IPS-11a (cell line): ENCODE results near the gene TIMM13.

ENCODE experiments used
- H3K4me3 ChIP-seq: one replicate; pipeline ENCODE4 v1.5.1; 2013; ENCODE audit warnings: low read depth, low read length, control low read depth

The TIMM13 gene

DNA sequence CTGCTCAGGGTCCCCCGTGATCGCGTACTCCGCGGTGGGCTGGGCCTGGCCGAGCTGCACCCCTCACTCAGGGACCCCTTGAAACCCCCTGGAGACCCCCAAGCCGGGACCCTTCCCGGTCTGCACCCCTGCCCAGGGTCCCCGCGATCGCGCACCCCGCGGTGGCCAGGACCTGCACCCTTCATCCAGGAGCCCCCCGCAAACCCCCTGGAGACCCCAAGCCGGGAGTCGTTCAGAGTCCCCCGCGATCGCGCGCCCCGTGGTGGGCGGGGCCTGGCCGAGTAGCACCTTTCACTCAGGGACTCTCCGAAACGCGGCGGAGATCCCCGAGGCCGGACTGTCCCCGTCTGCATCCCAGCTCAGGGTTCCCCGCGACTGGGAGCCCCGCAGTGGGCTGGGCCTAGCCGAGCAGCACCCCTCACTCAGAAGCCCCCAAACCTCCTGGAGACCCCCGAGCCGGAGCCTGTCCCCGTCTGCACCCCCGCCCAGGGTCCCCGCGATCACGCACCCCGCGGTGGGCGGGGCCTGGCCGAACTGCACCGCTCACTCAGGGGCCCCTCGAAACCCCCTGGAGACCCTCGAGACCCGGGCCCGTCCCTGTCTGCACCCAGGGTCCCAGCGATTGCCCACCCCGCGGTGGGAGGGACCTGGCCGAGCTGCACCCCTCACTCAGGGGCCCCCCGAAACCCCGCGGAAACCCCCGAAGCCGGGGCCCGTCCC, 28.6 kb upstream of the TIMM13 start:
- peak overlapping the region; percentile 87 for H3K4me3 ChIP-seq

DNA sequence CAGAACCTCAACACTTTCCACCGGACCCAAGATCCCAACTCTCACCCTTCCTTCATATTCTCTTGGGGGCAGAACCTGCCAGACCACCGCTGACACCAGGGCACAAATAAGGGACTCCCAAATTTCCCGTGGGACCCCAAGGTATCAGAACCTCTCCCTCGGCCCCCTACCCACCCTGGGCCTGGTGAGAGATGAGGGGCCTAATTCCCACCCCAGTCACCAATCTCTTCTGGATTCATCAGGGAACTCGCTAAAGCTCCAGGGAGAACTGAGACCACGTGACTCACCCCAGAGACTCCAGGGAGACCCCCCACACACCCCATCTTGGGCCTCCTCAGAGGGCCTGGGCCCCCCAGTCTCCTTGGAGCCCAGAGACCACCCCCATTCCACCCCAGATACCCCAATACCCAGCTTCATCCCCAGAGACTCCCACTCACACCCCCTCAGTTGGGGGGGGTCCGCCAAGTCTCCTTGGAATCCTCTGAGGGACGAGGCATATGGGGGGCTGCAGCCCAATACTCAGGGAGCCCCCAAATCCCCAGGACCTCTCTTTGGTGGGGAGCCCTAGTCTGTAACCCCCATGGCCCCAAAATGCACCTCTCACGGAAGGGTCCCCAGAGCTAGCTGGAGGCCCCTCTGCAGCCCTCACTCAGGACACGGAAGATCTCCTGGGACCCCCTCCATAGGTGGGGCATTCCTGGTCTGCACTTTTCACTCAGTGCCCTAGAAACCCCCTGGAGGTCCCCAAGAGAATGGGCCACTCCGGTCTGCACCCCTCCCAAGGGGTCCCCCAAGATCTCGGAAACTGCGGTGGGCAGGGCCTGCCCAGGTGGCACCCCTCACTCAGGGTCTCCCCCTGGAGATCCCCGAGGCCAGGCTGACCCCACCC, 27.8 kb upstream of the TIMM13 start:
- peak overlapping the region; percentile 87 for H3K4me3 ChIP-seq

DNA sequence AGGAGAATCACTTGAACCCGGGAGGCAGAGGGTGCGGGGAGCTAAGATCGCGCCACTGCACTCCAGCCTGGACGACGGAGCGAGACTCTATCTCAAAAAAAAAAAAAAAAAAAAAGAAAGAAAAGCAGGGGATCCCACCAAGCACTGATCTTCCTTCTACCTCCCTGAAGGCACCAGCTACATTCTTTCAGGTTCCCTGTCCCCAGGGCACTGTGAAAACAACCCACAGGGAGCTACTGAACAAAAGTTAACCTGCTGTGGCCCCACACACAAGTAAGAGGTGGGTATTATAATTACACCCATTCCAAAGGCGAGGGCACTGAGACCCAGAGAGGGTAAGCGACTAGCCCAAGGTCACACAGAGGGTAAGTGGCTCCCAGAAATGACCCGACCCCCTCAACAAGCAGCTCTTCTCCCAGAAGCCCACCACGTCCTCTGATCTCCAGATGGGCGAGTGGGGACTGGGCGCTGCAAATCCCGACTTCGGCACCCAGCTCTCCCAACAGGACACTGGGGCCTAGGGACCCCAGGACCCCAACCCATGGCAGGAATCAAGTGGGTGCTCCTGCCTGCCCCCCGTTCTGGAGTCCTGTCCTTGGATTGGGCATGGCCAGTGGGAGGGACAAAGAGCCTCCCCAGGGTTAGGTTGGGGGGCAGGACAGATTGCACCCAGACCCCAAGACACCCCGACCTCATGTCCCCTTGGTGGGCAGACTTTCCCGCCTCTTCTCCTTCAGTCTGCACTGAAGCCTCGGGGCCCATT, 27.0 kb upstream of the TIMM13 start:
- H3K4me3 ChIP-seq: no peak overlapping the region

DNA sequence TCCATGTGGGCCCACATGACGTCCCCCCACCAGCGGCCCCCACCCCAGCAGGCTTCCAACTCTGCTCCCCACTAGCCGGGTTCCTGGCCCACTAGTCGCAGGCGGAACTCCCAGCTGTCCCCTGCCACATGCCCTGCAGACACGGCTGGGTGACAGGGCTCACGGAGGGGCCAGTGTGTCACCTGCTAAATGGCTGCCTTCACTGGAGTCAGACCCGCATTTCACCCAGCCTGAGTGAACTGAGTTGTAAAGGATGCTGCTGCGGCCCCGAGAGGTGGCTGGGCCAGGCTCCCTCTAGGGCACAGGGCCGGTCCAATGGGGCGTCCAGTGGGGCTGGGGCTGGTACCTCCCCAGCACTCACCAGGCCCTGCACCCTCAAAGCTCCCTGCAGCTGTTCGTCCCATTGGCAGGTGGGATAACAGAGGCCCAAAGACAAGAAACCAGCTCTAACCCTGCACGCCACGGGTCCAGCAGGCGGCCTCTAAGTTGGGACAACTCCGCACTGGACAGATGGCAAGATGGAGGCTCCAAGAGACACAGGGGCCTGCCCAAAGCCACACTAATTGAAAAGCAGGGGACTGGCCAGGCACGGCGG, 26.1 kb upstream of the TIMM13 start:
- H3K4me3 ChIP-seq: no peak overlapping the region

DNA sequence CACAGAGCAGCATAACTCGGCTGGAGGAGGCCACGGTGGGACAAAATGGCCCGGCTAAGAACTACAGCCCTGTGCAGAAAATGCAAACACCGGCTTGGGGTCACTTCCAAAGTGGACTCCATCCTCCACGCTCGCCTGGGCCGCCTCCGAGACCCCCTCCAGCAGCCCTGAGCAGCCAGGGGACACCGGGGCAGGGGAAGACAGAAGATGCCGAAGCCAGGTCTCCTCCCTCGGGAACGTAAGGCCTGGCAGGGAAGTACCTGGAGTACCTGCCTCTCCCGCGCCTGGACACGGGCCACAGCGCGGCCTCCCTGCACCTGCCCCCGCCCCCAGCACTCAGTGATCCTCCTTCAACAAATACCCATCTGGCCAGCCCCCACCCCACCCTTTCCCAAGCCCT, 24.4 kb upstream of the TIMM13 start:
- H3K4me3 ChIP-seq: no peak overlapping the region

DNA sequence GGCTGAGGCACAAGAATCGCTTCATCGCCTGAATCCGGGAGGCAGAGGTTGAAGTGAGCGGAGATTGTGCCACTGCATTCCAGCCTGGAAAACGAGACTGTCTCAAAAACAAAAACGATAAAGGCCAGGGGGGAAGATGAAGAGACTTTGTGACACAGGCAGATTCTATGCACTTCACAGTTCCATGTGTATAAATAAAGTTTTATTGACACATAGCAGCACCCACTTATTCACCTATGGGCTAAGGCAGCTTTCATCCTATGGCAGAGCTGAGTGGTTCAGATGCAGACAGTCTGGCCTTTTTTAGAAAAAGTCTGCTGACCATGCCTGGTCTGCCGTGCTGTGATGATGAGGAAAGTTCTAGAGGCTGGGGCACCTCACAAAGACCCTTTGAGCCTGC, 23.8 kb upstream of the TIMM13 start:
- H3K4me3 ChIP-seq: no peak overlapping the region

DNA sequence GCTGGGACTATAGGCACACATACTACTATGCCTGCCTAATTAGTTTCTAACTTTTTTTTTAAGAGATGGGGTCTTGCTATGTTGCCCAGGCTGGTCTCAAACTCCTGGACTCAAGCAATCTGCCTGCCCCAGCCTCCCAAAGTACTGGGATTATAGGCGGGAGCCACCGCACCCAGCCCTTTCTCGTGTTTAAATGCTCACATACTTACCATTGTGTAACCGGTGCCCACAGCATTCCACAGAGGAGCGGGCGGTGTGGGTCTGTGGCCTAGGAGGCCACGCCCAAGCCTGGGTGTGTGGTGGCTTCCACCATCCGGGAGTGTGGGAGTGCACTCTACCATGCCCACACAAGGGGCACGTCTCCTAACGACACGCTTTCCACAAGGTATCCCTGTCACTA, 21.6 kb upstream of the TIMM13 start:
- no peak overlapping the region for H3K4me3 ChIP-seq

DNA sequence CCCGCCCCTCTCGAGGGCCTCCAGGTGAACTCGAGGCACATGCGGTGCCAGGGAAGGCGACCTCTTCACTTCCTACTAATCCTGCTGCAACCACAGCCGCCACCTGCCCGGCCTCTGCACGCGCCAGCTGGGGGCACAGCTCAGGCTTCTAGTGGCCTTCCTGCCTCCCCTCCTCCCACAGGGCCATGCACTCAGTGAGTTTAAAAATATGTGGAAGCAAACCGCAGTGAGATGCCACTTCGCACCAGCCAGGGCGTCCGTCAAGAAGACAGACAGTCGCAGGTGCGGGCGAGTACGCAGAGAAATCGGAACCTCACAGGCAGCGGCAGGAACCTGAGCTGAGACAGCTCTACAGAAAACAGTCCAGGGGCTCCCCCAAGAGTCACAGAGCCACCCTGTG, 19.0 kb upstream of the TIMM13 start:
- no peak overlapping the region for H3K4me3 ChIP-seq

DNA sequence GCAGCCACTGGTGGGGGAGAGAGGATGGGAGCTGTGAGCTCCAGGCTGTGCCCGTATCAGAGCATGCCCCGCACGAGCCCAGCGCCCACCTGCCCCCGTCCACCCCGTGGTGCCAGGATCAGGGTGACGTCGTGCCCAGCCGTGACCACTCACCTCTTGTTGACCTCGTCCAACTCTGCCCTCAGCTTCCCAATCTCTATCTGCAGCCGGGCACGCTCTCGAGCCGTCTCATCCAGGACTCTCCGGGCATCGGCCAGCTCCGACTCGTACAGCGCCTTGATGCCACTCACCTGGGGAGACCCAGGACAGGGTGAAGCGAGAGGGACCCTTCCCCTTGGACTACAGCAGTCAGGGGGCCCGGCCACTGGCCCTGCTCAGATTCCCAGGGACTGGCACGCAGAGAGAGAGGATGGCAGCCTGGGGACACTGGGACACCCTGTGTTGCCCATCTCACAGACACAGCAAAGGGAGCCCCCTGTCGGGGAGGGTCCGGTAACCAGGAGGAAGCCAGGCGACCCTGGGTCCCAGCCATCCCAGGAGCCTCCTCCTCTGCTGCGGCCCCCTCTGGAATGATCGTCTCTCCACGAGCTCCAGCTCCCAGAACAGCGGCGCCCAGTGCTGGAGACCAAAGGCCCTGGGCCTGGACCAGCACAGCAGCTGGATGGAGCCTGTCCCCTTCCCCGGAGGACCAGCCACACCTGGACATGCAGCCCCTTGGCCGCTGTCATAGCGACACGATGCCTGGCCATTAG, 17.0 kb upstream of the TIMM13 start:
- no peak overlapping the region for H3K4me3 ChIP-seq

DNA sequence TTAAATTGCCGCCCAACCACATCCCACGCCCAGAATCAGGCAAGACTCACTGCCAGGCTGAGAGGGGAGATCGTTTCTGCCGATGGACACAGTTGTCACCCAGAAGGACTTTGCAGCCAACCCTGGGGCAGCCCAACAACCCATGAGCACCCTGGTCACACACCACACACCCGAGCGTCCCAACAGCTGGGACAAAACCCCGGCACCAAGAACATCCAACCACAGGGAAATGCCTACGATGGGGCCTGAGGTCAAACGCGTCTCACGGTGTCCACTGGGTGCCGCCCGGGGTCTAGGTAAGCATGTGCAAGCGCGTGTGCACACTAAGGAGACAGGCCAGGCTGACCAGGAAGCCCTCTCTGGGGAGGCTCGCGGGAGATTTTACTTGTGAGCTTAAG, 16.4 kb upstream of the TIMM13 start:
- H3K4me3 ChIP-seq: no peak overlapping the region

DNA sequence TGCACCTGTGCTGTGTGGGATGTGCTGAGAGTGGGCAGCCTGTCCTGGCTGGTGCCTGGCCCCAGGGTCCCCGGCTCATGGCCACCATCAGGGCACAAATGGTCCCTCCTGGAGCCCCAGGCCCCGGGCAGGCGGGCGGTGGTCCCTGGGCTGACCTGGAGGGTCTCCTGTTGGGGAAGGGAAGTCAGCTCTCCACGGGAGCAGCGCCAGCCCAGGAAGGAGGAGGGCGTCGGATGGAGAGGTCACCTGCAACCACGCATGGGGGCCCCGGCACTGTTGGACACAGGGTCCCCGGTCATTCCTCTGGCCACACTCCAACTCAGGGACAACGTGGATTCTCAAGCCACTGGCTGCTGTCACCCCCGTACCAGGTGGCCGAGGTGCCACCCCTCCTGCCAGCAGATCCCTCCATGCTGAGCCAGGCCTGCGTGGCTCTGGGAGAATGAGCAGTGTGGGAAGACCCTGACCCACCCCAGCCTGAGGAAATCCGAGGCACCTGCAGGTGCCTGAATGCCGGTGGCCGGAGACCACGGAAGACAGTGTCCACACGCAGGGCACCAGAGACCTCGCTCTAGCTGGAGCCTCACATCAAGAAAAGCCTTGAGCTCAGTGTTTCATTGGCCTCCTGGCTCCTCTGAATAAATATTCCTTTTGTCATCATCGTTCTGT, 15.9 kb upstream of the TIMM13 start:
- no peak overlapping the region for H3K4me3 ChIP-seq

DNA sequence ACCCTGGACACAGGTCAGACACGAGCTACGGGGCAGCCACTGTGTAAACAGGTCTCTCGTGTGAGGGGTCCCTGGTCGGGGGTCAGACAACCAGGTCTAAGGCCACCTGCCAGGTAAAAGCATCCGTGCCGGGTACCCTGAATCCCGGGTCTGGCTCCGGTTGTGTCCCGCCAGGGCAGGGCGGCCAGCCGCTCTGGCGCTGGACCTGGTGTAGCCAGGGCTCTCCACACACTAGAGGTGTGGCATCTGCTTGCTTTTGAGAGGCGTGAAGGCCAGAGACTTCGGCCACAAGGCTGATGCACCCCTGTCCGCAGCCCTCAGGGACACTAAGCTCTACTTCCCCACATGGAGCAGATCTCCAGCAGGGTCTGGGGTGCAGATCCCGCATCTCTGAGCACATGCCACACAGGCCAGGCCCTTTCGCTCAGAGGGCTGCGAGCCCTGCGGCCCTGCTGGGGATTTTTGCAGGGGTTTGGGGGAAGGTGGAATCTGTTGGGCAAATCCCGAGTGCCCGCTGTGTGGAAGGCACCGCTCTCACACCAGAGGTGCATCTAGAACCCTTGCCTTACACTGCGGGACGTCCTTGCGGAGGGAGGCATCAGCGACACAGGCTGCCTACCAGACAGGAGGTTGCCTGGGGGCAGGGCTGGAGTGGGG, 13.8 kb upstream of the TIMM13 start:
- no peak overlapping the region for H3K4me3 ChIP-seq

DNA sequence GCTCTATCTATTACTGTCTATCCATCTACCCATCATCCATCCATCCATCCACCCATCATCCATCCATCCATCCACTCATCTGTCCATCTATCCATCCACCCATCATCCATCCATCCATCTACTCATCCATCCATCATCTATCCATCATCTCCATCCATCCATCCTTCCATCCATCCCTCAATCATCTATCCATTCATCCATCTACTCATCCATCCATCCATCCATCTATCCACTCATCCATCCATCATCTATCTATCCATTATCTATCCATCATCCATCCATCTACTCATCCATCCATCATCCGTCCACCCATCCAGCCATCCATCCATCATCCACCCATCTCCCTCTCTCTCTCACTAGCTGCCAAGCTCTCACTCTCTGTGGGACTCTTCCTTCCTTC, 13.1 kb upstream of the TIMM13 start:
- H3K4me3 ChIP-seq: no peak overlapping the region

DNA sequence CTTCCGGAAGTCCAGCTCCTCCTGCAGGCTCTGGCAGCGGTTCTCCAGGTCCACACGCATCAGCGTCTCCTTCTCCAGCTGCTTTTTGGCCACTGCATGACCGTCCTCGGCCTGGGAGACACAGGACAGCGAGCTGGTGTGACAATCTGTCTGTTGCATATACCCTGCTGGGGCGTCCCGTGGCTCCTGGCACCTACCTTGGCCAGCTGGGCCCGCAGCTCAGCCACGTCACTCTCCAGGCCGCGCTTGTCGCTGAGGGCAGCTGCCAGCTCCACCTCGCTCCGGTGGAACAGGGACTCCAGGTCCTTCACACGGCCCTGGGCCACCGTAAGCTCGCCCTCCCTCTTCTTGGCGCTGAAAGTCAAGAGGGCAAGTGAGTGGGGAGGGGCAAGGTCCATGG, 10.8 kb upstream of the TIMM13 start:
- no peak overlapping the region for H3K4me3 ChIP-seq

DNA sequence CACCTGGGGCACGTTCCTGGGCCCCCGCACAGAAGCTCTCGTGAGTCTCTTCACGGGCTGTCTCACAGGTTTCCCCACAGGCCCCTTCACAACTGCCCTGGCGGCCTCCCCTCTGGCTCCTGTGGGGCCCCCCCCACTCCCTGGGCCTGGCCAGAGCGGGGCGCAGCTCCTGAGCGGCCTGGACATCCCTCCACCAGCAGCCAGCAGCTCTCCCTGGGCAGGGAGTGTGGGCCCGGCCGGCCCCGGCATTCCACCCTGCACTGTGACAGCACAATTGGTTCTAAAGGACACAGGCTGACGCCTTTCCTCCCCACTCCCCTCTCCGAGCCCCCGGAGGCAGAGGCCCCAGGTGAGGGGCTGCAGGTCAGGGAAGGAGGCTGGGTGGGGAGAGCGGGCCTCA, 9.5 kb upstream of the TIMM13 start:
- no peak overlapping the region for H3K4me3 ChIP-seq

DNA sequence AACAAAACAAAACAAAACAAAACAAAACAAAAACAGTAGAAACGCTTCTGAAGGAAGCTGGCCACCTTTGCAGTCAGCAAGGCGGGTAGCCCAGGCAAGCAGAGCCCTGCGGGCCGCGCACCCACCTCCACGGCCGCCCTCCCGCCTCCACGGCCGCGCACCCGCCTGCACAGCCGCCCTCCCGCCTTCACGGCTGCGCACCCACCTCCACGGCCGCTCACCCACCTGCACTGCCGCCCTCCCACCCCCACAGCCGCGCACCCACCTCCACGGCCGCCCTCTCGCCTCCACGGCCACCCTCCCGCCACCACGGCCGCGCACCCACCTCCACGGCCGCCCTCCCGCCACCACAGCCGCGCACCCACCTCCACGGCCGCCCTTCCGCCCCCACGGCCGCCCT, 9.0 kb upstream of the TIMM13 start:
- no peak overlapping the region for H3K4me3 ChIP-seq

DNA sequence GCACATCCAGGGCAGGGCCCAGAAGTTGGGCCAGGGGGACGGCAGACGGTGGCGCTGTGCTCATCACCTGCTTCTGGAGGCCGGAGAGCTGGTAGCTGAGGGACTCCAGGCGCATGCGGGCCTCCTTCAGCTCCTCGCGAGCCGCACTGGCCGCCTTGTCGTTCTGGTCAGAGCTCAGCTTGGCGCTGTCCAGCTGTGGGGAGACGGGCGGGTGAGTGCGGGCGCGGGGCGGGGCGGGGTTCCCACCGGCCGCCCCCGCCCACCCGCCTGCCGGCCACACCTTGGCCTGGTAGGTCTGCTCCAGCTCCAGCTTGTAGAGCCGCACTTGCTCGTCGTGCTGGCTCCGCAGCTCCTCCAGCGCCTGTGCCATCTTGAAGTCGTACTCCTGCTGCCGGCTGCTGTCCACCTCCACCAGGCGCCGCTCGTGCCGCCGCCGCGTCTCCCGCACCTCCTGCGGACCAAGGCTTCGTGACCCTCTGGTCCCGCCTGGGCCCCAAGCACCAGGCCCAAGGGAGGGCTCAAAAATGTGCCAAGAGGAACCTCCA, 7.4 kb upstream of the TIMM13 start:
- H3K4me3 ChIP-seq: no peak overlapping the region

DNA sequence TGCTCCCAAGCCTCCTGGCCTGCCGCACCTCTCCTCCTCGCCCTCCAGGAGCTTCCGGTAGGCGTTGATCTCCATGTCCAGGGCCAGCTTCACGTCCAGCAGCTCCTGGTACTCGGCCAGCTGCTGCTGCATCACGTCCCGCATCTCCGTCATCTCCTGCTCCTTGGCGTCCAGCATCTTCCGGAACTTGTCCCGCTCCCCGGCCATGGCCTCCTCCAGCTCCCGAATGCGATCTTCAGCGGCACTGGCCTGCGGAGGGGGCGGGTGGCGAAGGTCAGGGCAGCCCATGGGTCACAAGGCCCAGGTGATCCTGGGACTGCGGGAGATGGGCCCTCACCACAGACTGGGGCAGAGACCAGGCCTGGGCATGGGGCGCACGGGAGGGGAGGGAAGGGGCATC, 6.9 kb upstream of the TIMM13 start:
- no peak overlapping the region for H3K4me3 ChIP-seq

DNA sequence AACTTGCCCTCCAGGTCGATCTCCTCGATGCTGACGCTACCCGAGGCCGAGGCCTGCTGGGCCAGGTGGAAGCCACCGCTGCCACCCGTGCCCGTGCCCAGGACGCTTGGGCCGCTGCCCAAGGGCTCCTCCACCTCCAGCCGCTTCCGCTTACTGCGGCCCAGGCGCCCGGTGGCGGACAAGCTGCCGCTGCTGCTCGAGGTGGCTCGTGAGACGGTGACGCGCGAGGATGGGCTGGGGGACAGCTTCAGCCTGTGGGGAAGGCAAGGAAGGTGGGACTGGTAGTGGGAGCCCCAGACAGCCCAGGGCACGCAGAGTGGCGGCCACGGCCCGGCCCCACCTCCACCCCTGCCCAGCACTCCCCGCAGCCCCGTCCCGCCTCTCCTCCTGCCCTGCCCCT, 6.5 kb upstream of the TIMM13 start:
- H3K4me3 ChIP-seq: no peak overlapping the region
